ENCODE measurements around the gene ZFYVE1. TPM values are rescaled to one million over a fixed set of nuclear protein-coding genes. Genes with fewer than 3 reads are reported as not detected.

The ZFYVE1 gene
- total RNA-seq = 10 to 100 TPM; 18.3 to 31.6 (median 27.7) TPM

GRCh38 chr14:73026845-73027542 is at the start of gene ZFYVE1:
Gene ZFYVE1, minus strand, starts transcription at chr14:73027106. Its CDS starts 2,598 bp downstream, at chr14:73024508.
- TF ChIP-seq CTCF (IDR thresholded peaks at IDR 0.05; ENCODE audit: low read depth) = no peak

- TF ChIP-seq CTCF (IDR thresholded peaks at IDR 0.05; ENCODE audit: low read depth) = no peak
Observed at GRCh38 chr14:73069585-73069984, 42.7 kb upstream of the ZFYVE1 start.

GRCh38 chr14:73058922-73059673 is 32.2 kb upstream of the ZFYVE1 start:
- TF ChIP-seq CTCF (IDR thresholded peaks at IDR 0.05; ENCODE audit: low read depth) = no peak

GRCh38 chr14:73058224-73058921 is 31.5 kb upstream of the ZFYVE1 start, which contains the start of gene RBM25:
Gene RBM25, plus strand, starts transcription at chr14:73058534. Its CDS starts 13,108 bp downstream, at chr14:73071642.
- no peak for TF ChIP-seq CTCF (IDR thresholded peaks at IDR 0.05; ENCODE audit: low read depth)

- no peak for TF ChIP-seq CTCF (IDR thresholded peaks at IDR 0.05; ENCODE audit: low read depth)
Observed at GRCh38 chr14:73057944-73058223, 31.0 kb upstream of the ZFYVE1 start.

GRCh38 chr14:73055251-73055650 is 28.3 kb upstream of the ZFYVE1 start:
- no peak for TF ChIP-seq CTCF (IDR thresholded peaks at IDR 0.05; ENCODE audit: low read depth)

- TF ChIP-seq CTCF (IDR thresholded peaks at IDR 0.05; ENCODE audit: low read depth) = no peak
Observed at GRCh38 chr14:73049428-73049827, 22.5 kb upstream of the ZFYVE1 start.

Measured in subcutaneous adipose tissue (tissue), 4 donors.